ENCODE results near the gene TMEM63B.

GRCh38 chr6:44189257-44189656 is 61.9 kb downstream of the TMEM63B start:
- TF ChIP-seq ARNTL (CRISPR knock-in tag; IDR thresholded peaks at IDR 0.05; ENCODE audit: borderline replicate concordance, low read depth) (no peak), RARB (CRISPR knock-in tag; IDR thresholded peaks at IDR 0.05) (no peak), BACH2 (CRISPR knock-in tag; IDR thresholded peaks at IDR 0.05; ENCODE audit: borderline replicate concordance) (no peak), CREB5 (CRISPR knock-in tag; IDR thresholded peaks at IDR 0.05; ENCODE audit: low read depth) (no peak)

Data from SK-N-SH treated with all-trans-retinoic acid at 6 μM for 48 hours (cell line).